ENCODE data around the gene COPZ2.
A peak's percentile ranks its signal among the peaks of the same experiment; 100 is the strongest.
"Not testable (repeated sequence)": the region's sequence is repeated elsewhere in the genome, so short reads cannot be mapped to it uniquely, and the experiment has no call there.

The COPZ2 gene

GRCh38 chr17:48012654-48013053, 24.9 kb downstream of the COPZ2 start:
- peaks cover 12% of the 10 kb centered on the region for H3K4me1 ChIP-seq (ENCODE audit: control insufficient read depth, insufficient read depth, low read length)
- H3K27me3 ChIP-seq (ENCODE audit: control insufficient read depth, insufficient read depth, low read length) = peaks cover 20% of the 10 kb centered on the region

GRCh38 chr17:48012151-48012520, 25.5 kb downstream of the COPZ2 start:
- Histone ChIP-seq H3K27me3 (ENCODE audit: control insufficient read depth, insufficient read depth, low read length) (peaks cover 20% of the 10 kb centered on the region), H3K4me1 (ENCODE audit: control insufficient read depth, insufficient read depth, low read length) (peaks cover 12% of the 10 kb centered on the region), H3K4me3 (ENCODE audit: low read depth, low read length) (peak overlapping the region; percentile 77), H3K9ac (ENCODE audit: low read depth, low read length) (no peak overlapping the region), H3K36me3 (ENCODE audit: control insufficient read depth, insufficient read depth, low read length) (no peaks in the 10 kb centered on the region), H3K9me3 (ENCODE audit: control insufficient read depth, insufficient read depth, low read length) (no peaks in the 10 kb centered on the region)

More at GRCh38 chr17:48012654-48013053, 24.9 kb downstream of the COPZ2 start:
- no peak overlapping the region for H3K9ac ChIP-seq (ENCODE audit: low read depth, low read length)
- peak overlapping the region; percentile 77 for H3K4me3 ChIP-seq (ENCODE audit: low read depth, low read length)
- H3K9me3 ChIP-seq (ENCODE audit: control insufficient read depth, insufficient read depth, low read length) = no peaks in the 10 kb centered on the region
- no peaks in the 10 kb centered on the region for H3K36me3 ChIP-seq (ENCODE audit: control insufficient read depth, insufficient read depth, low read length)

GRCh38 chr17:48011405-48012150, 26.0 kb downstream of the COPZ2 start:
- Histone ChIP-seq H3K9me3 (ENCODE audit: control insufficient read depth, insufficient read depth, low read length) (no peaks in the 10 kb centered on the region), H3K4me3 (ENCODE audit: low read depth, low read length) (peak overlapping the region; percentile 77), H3K9ac (ENCODE audit: low read depth, low read length) (peak overlapping the region; percentile 50), H3K4me1 (ENCODE audit: control insufficient read depth, insufficient read depth, low read length) (peaks cover 12% of the 10 kb centered on the region), H3K36me3 (ENCODE audit: control insufficient read depth, insufficient read depth, low read length) (no peaks in the 10 kb centered on the region), H3K27me3 (ENCODE audit: control insufficient read depth, insufficient read depth, low read length) (peaks cover 20% of the 10 kb centered on the region)

GRCh38 chr17:48010193-48010592, 27.4 kb downstream of the COPZ2 start:
- Histone ChIP-seq H3K9me3 (ENCODE audit: control insufficient read depth, insufficient read depth, low read length) (no peaks in the 10 kb centered on the region), H3K9ac (ENCODE audit: low read depth, low read length) (no peak overlapping the region), H3K4me1 (ENCODE audit: control insufficient read depth, insufficient read depth, low read length) (peaks cover 13% of the 10 kb centered on the region), H3K27me3 (ENCODE audit: control insufficient read depth, insufficient read depth, low read length) (peaks cover 20% of the 10 kb centered on the region), H3K4me3 (ENCODE audit: low read depth, low read length) (no peak overlapping the region), H3K36me3 (ENCODE audit: control insufficient read depth, insufficient read depth, low read length) (no peaks in the 10 kb centered on the region)

GRCh38 chr17:48006936-48007709, 30.5 kb downstream of the COPZ2 start:
- Histone ChIP-seq H3K4me1 (ENCODE audit: control insufficient read depth, insufficient read depth, low read length) (peaks cover 20% of the 10 kb centered on the region), H3K4me3 (ENCODE audit: low read depth, low read length) (no peak overlapping the region), H3K36me3 (ENCODE audit: control insufficient read depth, insufficient read depth, low read length) (no peaks in the 10 kb centered on the region), H3K9ac (ENCODE audit: low read depth, low read length) (no peak overlapping the region), H3K27me3 (ENCODE audit: control insufficient read depth, insufficient read depth, low read length) (no peaks in the 10 kb centered on the region), H3K9me3 (ENCODE audit: control insufficient read depth, insufficient read depth, low read length) (no peaks in the 10 kb centered on the region)

- no peak overlapping the region for H3K9ac ChIP-seq (ENCODE audit: low read depth, low read length)
- no peaks in the 10 kb centered on the region for H3K36me3 ChIP-seq (ENCODE audit: control insufficient read depth, insufficient read depth, low read length)
- no peak overlapping the region for H3K4me3 ChIP-seq (ENCODE audit: low read depth, low read length)
- H3K9me3 ChIP-seq (ENCODE audit: control insufficient read depth, insufficient read depth, low read length) = no peaks in the 10 kb centered on the region
- H3K27me3 ChIP-seq (ENCODE audit: control insufficient read depth, insufficient read depth, low read length) = no peaks in the 10 kb centered on the region
- peaks cover 20% of the 10 kb centered on the region for H3K4me1 ChIP-seq (ENCODE audit: control insufficient read depth, insufficient read depth, low read length)
These were observed 32.6 kb downstream of the COPZ2 start for GRCh38 chr17:48004983-48005382.

- Histone ChIP-seq H3K27me3 (ENCODE audit: control insufficient read depth, insufficient read depth, low read length) (no peaks in the 10 kb centered on the region), H3K4me3 (ENCODE audit: low read depth, low read length) (peak overlapping the region; percentile 10), H3K36me3 (ENCODE audit: control insufficient read depth, insufficient read depth, low read length) (no peaks in the 10 kb centered on the region), H3K9me3 (ENCODE audit: control insufficient read depth, insufficient read depth, low read length) (no peaks in the 10 kb centered on the region), H3K4me1 (ENCODE audit: control insufficient read depth, insufficient read depth, low read length) (peaks cover 20% of the 10 kb centered on the region), H3K9ac (ENCODE audit: low read depth, low read length) (no peak overlapping the region)
These were observed 34.0 kb downstream of the COPZ2 start for GRCh38 chr17:48003417-48004151.

GRCh38 chr17:48002916-48003416, 34.6 kb downstream of the COPZ2 start:
- Histone ChIP-seq H3K9me3 (ENCODE audit: control insufficient read depth, insufficient read depth, low read length) (no peaks in the 10 kb centered on the region), H3K4me3 (ENCODE audit: low read depth, low read length) (peak overlapping the region; percentile 10), H3K27me3 (ENCODE audit: control insufficient read depth, insufficient read depth, low read length) (no peaks in the 10 kb centered on the region), H3K4me1 (ENCODE audit: control insufficient read depth, insufficient read depth, low read length) (peaks cover 20% of the 10 kb centered on the region), H3K36me3 (ENCODE audit: control insufficient read depth, insufficient read depth, low read length) (no peaks in the 10 kb centered on the region), H3K9ac (ENCODE audit: low read depth, low read length) (peak overlapping the region; percentile 29)

GRCh38 chr17:48002266-48002915, 35.2 kb downstream of the COPZ2 start:
- Histone ChIP-seq H3K9ac (ENCODE audit: low read depth, low read length) (no peak overlapping the region), H3K4me3 (ENCODE audit: low read depth, low read length) (no peak overlapping the region), H3K4me1 (ENCODE audit: control insufficient read depth, insufficient read depth, low read length) (peaks cover 20% of the 10 kb centered on the region)

GRCh38 chr17:48001657-48002056, 35.9 kb downstream of the COPZ2 start:
- not testable (repeated sequence) for H3K9me3 ChIP-seq (ENCODE audit: control insufficient read depth, insufficient read depth, low read length); H3K9ac ChIP-seq (ENCODE audit: low read depth, low read length); H3K4me3 ChIP-seq (ENCODE audit: low read depth, low read length); H3K27me3 ChIP-seq (ENCODE audit: control insufficient read depth, insufficient read depth, low read length); H3K36me3 ChIP-seq (ENCODE audit: control insufficient read depth, insufficient read depth, low read length)
- H3K4me1 ChIP-seq (ENCODE audit: control insufficient read depth, insufficient read depth, low read length) = peaks cover 20% of the 10 kb centered on the region

More at GRCh38 chr17:48002266-48002915, 35.2 kb downstream of the COPZ2 start:
- no peaks in the 10 kb centered on the region for H3K9me3 ChIP-seq (ENCODE audit: control insufficient read depth, insufficient read depth, low read length)
- H3K27me3 ChIP-seq (ENCODE audit: control insufficient read depth, insufficient read depth, low read length) = no peaks in the 10 kb centered on the region
- H3K36me3 ChIP-seq (ENCODE audit: control insufficient read depth, insufficient read depth, low read length) = no peaks in the 10 kb centered on the region

- no peaks in the 10 kb centered on the region for H3K36me3 ChIP-seq (ENCODE audit: control insufficient read depth, insufficient read depth, low read length)
- H3K27me3 ChIP-seq (ENCODE audit: control insufficient read depth, insufficient read depth, low read length) = no peaks in the 10 kb centered on the region
- H3K4me1 ChIP-seq (ENCODE audit: control insufficient read depth, insufficient read depth, low read length) = peaks cover 20% of the 10 kb centered on the region
- H3K9me3 ChIP-seq (ENCODE audit: control insufficient read depth, insufficient read depth, low read length) = no peaks in the 10 kb centered on the region
- H3K4me3 ChIP-seq (ENCODE audit: low read depth, low read length) = no peak overlapping the region
- no peak overlapping the region for H3K9ac ChIP-seq (ENCODE audit: low read depth, low read length)
These were observed 36.4 kb downstream of the COPZ2 start for GRCh38 chr17:48001197-48001596.
